Measurements from ENCODE around the gene CST7. TPM values are rescaled to one million over a fixed set of nuclear protein-coding genes. Genes with fewer than 3 reads are reported as not detected.

Gene CST7
- total RNA-seq, 4 donors from 2014 or later, result 0.97 to 4.1 (median 2.7) TPM; not detected in 1

GRCh38 chr20:24992487-24993205, 43.6 kb downstream of the CST7 start, which contains the start of gene APMAP:
APMAP (minus strand) TSS chr20:24992751; CDS start chr20:24992688, 63 bp downstream.
- WGBS, result 0% methylated on average over 10 of the region's 69 CpGs
- no peaks in the 10 kb centered on the region for H3K36me3 ChIP-seq
- peaks cover 60% of the 10 kb centered on the region for H3K4me1 ChIP-seq
- H3K27me3 ChIP-seq, result no peaks in the 10 kb centered on the region
- peak; percentile 97 for DNase-seq (ENCODE audit: low spot score in 2 of 2)
- peak; percentile 8 to 84 (median 81) for TF ChIP-seq POLR2AphosphoS5 (IDR thresholded peaks at IDR 0.05)
- TF ChIP-seq EP300 (IDR thresholded peaks at IDR 0.05), result no peak
- no peak for TF ChIP-seq CTCF (IDR thresholded peaks at IDR 0.05)
- peak; percentile 84 to 96 for TF ChIP-seq POLR2A (IDR thresholded peaks at IDR 0.05)
- H3K27ac ChIP-seq, result peak within 1 kb of the TSS; percentile 97
- peak within 1 kb of the TSS; percentile 80 for H3K4me3 ChIP-seq
- no peaks in the 10 kb centered on the region for H3K9me3 ChIP-seq

- peak overlapping the region; percentile 97 for H3K27ac ChIP-seq
- H3K36me3 ChIP-seq, result no peaks in the 10 kb centered on the region
- peak overlapping the region; percentile 80 for H3K4me3 ChIP-seq
- peaks cover 69% of the 10 kb centered on the region for H3K4me1 ChIP-seq
- WGBS, result 26% methylated on average over 9 of the region's 9 CpGs
- DNase-seq (ENCODE audit: low spot score in 2 of 2), result peak in 1 of 2 donors; percentile 62
- H3K9me3 ChIP-seq, result no peaks in the 10 kb centered on the region
- TF ChIP-seq POLR2A (IDR thresholded peaks at IDR 0.05) (no peak), CTCF (IDR thresholded peaks at IDR 0.05) (no peak), POLR2AphosphoS5 (IDR thresholded peaks at IDR 0.05) (no peak), EP300 (IDR thresholded peaks at IDR 0.05) (no peak)
- H3K27me3 ChIP-seq, result no peaks in the 10 kb centered on the region
Observed at GRCh38 chr20:24993337-24994185, 44.5 kb downstream of the CST7 start.

GRCh38 chr20:24994186-24994465, 45.1 kb downstream of the CST7 start:
- no peaks in the 10 kb centered on the region for H3K27me3 ChIP-seq
- no peak for TF ChIP-seq POLR2AphosphoS5 (IDR thresholded peaks at IDR 0.05)
- no peak for TF ChIP-seq CTCF (IDR thresholded peaks at IDR 0.05)
- TF ChIP-seq POLR2A (IDR thresholded peaks at IDR 0.05), result no peak
- TF ChIP-seq EP300 (IDR thresholded peaks at IDR 0.05), result no peak
- H3K4me3 ChIP-seq, result no peak overlapping the region
- no peaks in the 10 kb centered on the region for H3K9me3 ChIP-seq
- no peak overlapping the region for H3K27ac ChIP-seq
- H3K36me3 ChIP-seq, result no peaks in the 10 kb centered on the region
- DNase-seq (ENCODE audit: low spot score in 2 of 2), result no peak
- WGBS, result 64% methylated on average over 1 of the region's 1 CpG
- peaks cover 74% of the 10 kb centered on the region for H3K4me1 ChIP-seq

- peak overlapping the region; percentile 27 for H3K4me3 ChIP-seq
- H3K9me3 ChIP-seq, result no peaks in the 10 kb centered on the region
- no peak overlapping the region for H3K27ac ChIP-seq
- no peaks in the 10 kb centered on the region for H3K36me3 ChIP-seq
- DNase-seq (ENCODE audit: low spot score in 2 of 2), result peak; percentile 86 to 88
- no peak for TF ChIP-seq EP300 (IDR thresholded peaks at IDR 0.05)
- peak; percentile 93 to 94 for TF ChIP-seq CTCF (IDR thresholded peaks at IDR 0.05)
- peak in 1 of 3 donors; percentile 19 for TF ChIP-seq POLR2AphosphoS5 (IDR thresholded peaks at IDR 0.05)
- peaks cover 80% of the 10 kb centered on the region for H3K4me1 ChIP-seq
- H3K27me3 ChIP-seq, result no peaks in the 10 kb centered on the region
- 39% methylated on average over 19 of the region's 20 CpGs for WGBS
Observed at GRCh38 chr20:24994470-24995368, 45.6 kb downstream of the CST7 start.

Measured in suprapubic skin (tissue), 4 donors.